ENCODE measurements around the gene SPECC1.
A peak's percentile ranks its signal among the peaks of the same experiment; 100 is the strongest.

Gene SPECC1

GRCh38 chr17:20149251-20149650 is 140.1 kb downstream of the SPECC1 start:
- no peak for DNase-seq (ENCODE audit: extremely low read depth, low read depth)
- TF ChIP-seq CTCF (IDR thresholded peaks at IDR 0.05; ENCODE audit: low read depth, low read length) = no peak

GRCh38 chr17:20151174-20151573 is 142.0 kb downstream of the SPECC1 start:
- TF ChIP-seq CTCF (IDR thresholded peaks at IDR 0.05; ENCODE audit: low read depth, low read length) = no peak
- no peak for DNase-seq (ENCODE audit: extremely low read depth, low read depth)

- TF ChIP-seq CTCF (IDR thresholded peaks at IDR 0.05; ENCODE audit: low read depth, low read length) = no peak
- no peak for DNase-seq (ENCODE audit: extremely low read depth, low read depth)
Observed at GRCh38 chr17:20153231-20153630, 144.1 kb downstream of the SPECC1 start.

GRCh38 chr17:20154286-20155000 is 145.3 kb downstream of the SPECC1 start:
- no peak for TF ChIP-seq CTCF (IDR thresholded peaks at IDR 0.05; ENCODE audit: low read depth, low read length)

GRCh38 chr17:20155258-20156195 is 146.4 kb downstream of the SPECC1 start:
- peak; percentile 77 for DNase-seq (ENCODE audit: extremely low read depth, low read depth)
- no peak for TF ChIP-seq CTCF (IDR thresholded peaks at IDR 0.05; ENCODE audit: low read depth, low read length)

More at GRCh38 chr17:20154286-20155000, 145.3 kb downstream of the SPECC1 start:
- no peak for DNase-seq (ENCODE audit: extremely low read depth, low read depth)

- TF ChIP-seq CTCF (IDR thresholded peaks at IDR 0.05; ENCODE audit: low read depth, low read length) = no peak
- no peak for DNase-seq (ENCODE audit: extremely low read depth, low read depth)
Observed at GRCh38 chr17:20156196-20157000, 147.2 kb downstream of the SPECC1 start.

Measured in AG09319 (cell line).